ENCODE data around the gene SIRT3.

Gene SIRT3

GRCh38 chr11:212150-213100, 23.7 kb downstream of the SIRT3 start:
- Histone ChIP-seq H3K27me3 (ENCODE audit: insufficient read depth, low read length) (no peaks in the 10 kb centered on the region), H3K4me3 (ENCODE audit: low read length) (no peak overlapping the region), H3K4me1 (ENCODE audit: insufficient read depth, low read length) (peaks cover 18% of the 10 kb centered on the region), H3K9me3 (ENCODE audit: low read length) (no peaks in the 10 kb centered on the region), H3K36me3 (ENCODE audit: insufficient read depth, low read length) (peaks cover 66% of the 10 kb centered on the region), H2AFZ (ENCODE audit: low read depth, low read length) (no peak overlapping the region)

DNA sequence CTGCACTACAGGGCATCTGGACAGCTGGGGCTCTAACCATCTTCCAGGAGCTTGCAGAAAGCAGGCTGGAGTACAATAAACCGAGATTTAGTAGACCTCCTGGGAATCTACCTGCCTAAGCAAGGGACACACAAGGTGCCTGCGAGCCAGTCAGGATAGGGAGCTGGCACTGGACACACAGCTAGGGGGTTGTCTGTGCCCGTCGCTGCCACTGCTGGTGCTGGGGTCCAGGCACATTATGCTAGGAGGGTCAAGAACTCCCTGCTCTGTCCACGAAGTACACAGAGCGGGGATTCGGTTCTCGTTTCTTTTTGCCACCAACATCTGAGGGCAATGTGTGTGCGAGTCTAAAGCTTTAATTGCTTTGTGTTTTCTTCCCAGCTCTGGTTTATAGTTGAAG, 24.4 kb downstream of the SIRT3 start:
- H3K4me1 ChIP-seq (ENCODE audit: insufficient read depth, low read length) = peaks cover 18% of the 10 kb centered on the region
- H3K36me3 ChIP-seq (ENCODE audit: insufficient read depth, low read length) = peaks cover 66% of the 10 kb centered on the region
- H3K9me3 ChIP-seq (ENCODE audit: low read length) = no peaks in the 10 kb centered on the region
- H3K4me3 ChIP-seq (ENCODE audit: low read length) = no peak overlapping the region
- H3K27me3 ChIP-seq (ENCODE audit: insufficient read depth, low read length) = no peaks in the 10 kb centered on the region
- H2AFZ ChIP-seq (ENCODE audit: low read depth, low read length) = no peak overlapping the region

DNA sequence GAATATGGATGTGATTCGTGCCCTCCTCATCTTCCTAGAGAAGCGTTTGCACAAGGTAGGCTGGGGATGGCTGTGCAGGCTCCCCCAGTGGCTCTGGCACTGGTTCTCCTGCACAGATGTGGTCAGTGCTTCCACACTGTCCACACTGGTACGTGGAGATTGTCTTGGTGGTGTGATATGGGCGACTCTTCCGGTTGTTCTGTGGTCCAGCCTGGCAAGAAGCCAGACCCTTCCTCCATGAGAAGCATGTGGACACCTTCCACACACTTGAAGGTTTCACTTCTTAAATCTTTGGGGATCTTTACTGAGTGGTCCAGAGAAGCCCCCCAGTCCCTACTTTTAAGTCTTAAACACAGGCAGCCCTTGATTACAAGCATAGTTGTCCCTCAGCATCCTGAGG, 24.8 kb downstream of the SIRT3 start:
- no peak overlapping the region for H2AFZ ChIP-seq (ENCODE audit: low read depth, low read length)
- H3K36me3 ChIP-seq (ENCODE audit: insufficient read depth, low read length) = peaks cover 62% of the 10 kb centered on the region
- H3K4me3 ChIP-seq (ENCODE audit: low read length) = no peak overlapping the region
- no peaks in the 10 kb centered on the region for H3K27me3 ChIP-seq (ENCODE audit: insufficient read depth, low read length)
- H3K4me1 ChIP-seq (ENCODE audit: insufficient read depth, low read length) = peaks cover 21% of the 10 kb centered on the region
- no peaks in the 10 kb centered on the region for H3K9me3 ChIP-seq (ENCODE audit: low read length)

- H3K9me3 ChIP-seq (ENCODE audit: low read length) = no peaks in the 10 kb centered on the region
- no peaks in the 10 kb centered on the region for H3K27me3 ChIP-seq (ENCODE audit: insufficient read depth, low read length)
- H2AFZ ChIP-seq (ENCODE audit: low read depth, low read length) = no peak overlapping the region
- H3K4me3 ChIP-seq (ENCODE audit: low read length) = no peak overlapping the region
- peaks cover 26% of the 10 kb centered on the region for H3K4me1 ChIP-seq (ENCODE audit: insufficient read depth, low read length)
- peaks cover 60% of the 10 kb centered on the region for H3K36me3 ChIP-seq (ENCODE audit: insufficient read depth, low read length)
These were observed 25.4 kb downstream of the SIRT3 start for GRCh38 chr11:210803-211180.

GRCh38 chr11:210122-210802, 25.9 kb downstream of the SIRT3 start:
- Histone ChIP-seq H3K4me3 (ENCODE audit: low read length) (peak overlapping the region; percentile 60), H3K4me1 (ENCODE audit: insufficient read depth, low read length) (peaks cover 28% of the 10 kb centered on the region), H3K36me3 (ENCODE audit: insufficient read depth, low read length) (peaks cover 60% of the 10 kb centered on the region), H3K9me3 (ENCODE audit: low read length) (no peaks in the 10 kb centered on the region), H3K27me3 (ENCODE audit: insufficient read depth, low read length) (no peaks in the 10 kb centered on the region), H2AFZ (ENCODE audit: low read depth, low read length) (no peak overlapping the region)

GRCh38 chr11:209275-210121, 26.6 kb downstream of the SIRT3 start:
- peaks cover 28% of the 10 kb centered on the region for H3K4me1 ChIP-seq (ENCODE audit: insufficient read depth, low read length)
- peaks cover 60% of the 10 kb centered on the region for H3K36me3 ChIP-seq (ENCODE audit: insufficient read depth, low read length)
- peak overlapping the region; percentile 60 for H3K4me3 ChIP-seq (ENCODE audit: low read length)
- H3K27me3 ChIP-seq (ENCODE audit: insufficient read depth, low read length) = no peaks in the 10 kb centered on the region
- no peaks in the 10 kb centered on the region for H3K9me3 ChIP-seq (ENCODE audit: low read length)
- H2AFZ ChIP-seq (ENCODE audit: low read depth, low read length) = no peak overlapping the region

GRCh38 chr11:208917-209260, 27.3 kb downstream of the SIRT3 start:
- H3K4me1 ChIP-seq (ENCODE audit: insufficient read depth, low read length) = peaks cover 28% of the 10 kb centered on the region
- H3K36me3 ChIP-seq (ENCODE audit: insufficient read depth, low read length) = peaks cover 60% of the 10 kb centered on the region
- H3K27me3 ChIP-seq (ENCODE audit: insufficient read depth, low read length) = no peaks in the 10 kb centered on the region
- no peak overlapping the region for H2AFZ ChIP-seq (ENCODE audit: low read depth, low read length)
- H3K4me3 ChIP-seq (ENCODE audit: low read length) = peak overlapping the region; percentile 60
- H3K9me3 ChIP-seq (ENCODE audit: low read length) = no peaks in the 10 kb centered on the region

DNA sequence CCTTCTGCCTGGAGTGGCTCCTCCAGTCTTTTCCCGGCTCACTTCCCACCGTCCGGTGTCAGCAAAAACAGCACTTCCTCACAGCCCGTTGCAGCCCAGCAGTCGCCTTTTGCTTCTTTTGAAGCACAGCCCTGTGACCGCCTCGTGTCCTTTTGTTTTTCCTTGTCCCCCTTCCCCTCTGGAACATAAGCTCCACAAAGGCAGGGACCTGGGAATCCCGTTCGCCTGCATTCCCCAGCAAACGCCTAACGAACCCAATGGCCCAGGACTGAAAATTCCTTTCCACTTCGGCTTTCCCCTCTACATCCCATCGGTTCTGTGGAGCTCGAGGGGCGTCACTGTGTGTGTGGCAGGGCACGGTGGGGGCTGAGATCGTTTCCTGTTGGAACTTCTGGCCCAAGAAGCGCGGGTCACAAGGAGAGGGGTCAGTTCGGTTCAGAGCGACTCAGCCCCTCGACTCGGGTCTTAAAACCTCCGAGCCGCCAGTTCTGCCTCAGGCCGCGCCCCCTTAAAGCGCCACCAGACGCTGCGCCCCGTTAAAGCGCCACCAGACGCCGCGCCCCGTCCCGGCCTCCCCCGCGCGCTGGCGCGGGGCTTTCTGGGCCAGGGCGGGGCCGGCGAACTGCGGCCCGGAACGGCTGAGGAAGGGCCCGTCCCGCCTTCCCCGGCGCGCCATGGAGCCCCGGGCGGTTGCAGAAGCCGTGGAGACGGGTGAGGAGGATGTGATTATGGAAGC, 27.8 kb downstream of the SIRT3 start:
- Histone ChIP-seq H3K9me3 (ENCODE audit: low read length) (no peaks in the 10 kb centered on the region), H3K27me3 (ENCODE audit: insufficient read depth, low read length) (no peaks in the 10 kb centered on the region), H3K4me3 (ENCODE audit: low read length) (peak overlapping the region; percentile 60), H3K4me1 (ENCODE audit: insufficient read depth, low read length) (peaks cover 28% of the 10 kb centered on the region), H2AFZ (ENCODE audit: low read depth, low read length) (no peak overlapping the region), H3K36me3 (ENCODE audit: insufficient read depth, low read length) (peaks cover 60% of the 10 kb centered on the region)

- Histone ChIP-seq H3K27me3 (ENCODE audit: insufficient read depth, low read length) (no peaks in the 10 kb centered on the region), H3K4me3 (ENCODE audit: low read length) (peak overlapping the region; percentile 60), H3K9me3 (ENCODE audit: low read length) (no peaks in the 10 kb centered on the region), H3K4me1 (ENCODE audit: insufficient read depth, low read length) (peaks cover 28% of the 10 kb centered on the region), H3K36me3 (ENCODE audit: insufficient read depth, low read length) (peaks cover 55% of the 10 kb centered on the region), H2AFZ (ENCODE audit: low read depth, low read length) (no peak overlapping the region)
These were observed 28.3 kb downstream of the SIRT3 start for GRCh38 chr11:207863-208180.

DNA sequence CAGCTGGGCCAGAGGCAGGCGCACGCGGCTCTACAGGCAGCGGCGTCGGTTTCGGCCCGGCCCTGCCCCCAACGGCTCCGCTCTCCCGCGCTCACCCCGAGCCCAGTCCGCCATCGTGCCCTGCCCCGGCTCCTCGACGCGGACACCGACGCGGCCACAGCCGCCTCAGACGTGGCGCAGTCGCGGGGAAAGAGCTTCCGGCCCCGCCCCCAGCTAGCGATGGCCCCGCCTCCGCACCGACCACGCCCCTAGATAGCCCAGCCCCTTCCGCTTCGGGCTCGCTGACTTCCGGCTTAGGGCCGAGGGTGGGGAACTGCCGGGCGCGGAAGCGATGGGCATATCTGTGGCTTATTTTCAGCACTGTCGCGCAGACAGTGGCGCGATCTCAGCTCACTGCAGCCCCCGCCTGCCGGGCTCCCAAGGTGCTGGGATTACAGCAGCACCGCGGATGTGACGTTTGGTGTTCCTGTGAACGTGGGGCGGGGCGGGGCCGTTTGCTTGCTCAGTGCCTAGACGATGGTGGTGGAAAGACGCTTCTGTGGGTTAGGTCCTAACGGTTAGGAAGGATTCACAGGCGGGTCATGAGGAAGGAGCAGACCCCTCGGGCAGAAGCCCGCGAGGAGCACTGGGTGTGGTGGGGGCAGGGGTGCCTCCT, 28.8 kb downstream of the SIRT3 start, which contains the start of the genes BET1L and RIC8A:
Gene BET1L (minus strand): TSS at position 192 of the 655 bp plus-strand sequence. CDS start 78 bp downstream, at position 114.
Gene RIC8A (plus strand): TSS at position 501 of the 655 bp plus-strand sequence. CDS start 1,147 bp downstream, outside the sequence.
- peaks cover 50% of the 10 kb centered on the region for H3K36me3 ChIP-seq (ENCODE audit: insufficient read depth, low read length)
- H2AFZ ChIP-seq (ENCODE audit: low read depth, low read length) = no peak within 1 kb of the TSS
- H3K4me3 ChIP-seq (ENCODE audit: low read length) = peak within 1 kb of the TSS; percentile 60
- peaks cover 28% of the 10 kb centered on the region for H3K4me1 ChIP-seq (ENCODE audit: insufficient read depth, low read length)
- no peaks in the 10 kb centered on the region for H3K9me3 ChIP-seq (ENCODE audit: low read length)
- no peaks in the 10 kb centered on the region for H3K27me3 ChIP-seq (ENCODE audit: insufficient read depth, low read length)

DNA sequence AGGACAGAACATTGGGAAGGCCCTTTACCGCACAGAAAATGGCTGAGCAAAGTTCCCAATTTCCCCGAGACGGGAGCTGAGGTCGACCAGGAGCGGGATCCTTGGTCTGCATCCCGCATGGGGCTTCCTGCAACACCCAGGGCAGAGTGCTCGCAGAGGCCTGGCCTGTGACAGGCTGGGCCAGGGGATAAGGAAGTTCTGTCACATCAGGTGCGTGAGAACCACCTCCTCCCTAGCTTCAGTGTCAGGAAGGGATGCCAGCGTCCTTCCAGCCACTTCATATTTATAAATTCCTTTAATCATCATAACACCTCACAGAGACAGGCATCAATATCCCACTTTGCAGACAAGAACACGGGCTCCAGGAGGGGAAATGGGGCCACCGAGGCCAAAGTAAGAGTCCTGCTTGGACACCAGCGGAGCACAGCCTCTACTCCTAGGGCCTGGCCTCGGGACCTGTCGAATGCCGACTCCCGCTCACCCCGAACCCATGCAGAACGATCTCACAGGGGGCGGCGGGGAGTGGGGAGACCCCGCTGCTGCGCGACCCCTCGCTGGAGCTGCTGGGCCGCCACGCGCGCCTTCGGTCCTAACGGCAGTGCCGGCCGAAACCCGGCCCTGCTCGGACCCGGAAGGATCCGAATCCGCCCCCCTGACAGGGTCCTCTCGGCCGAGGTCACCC, 29.5 kb downstream of the SIRT3 start:
- no peaks in the 10 kb centered on the region for H3K27me3 ChIP-seq (ENCODE audit: insufficient read depth, low read length)
- no peaks in the 10 kb centered on the region for H3K9me3 ChIP-seq (ENCODE audit: low read length)
- H3K36me3 ChIP-seq (ENCODE audit: insufficient read depth, low read length) = peaks cover 44% of the 10 kb centered on the region
- H2AFZ ChIP-seq (ENCODE audit: low read depth, low read length) = no peak overlapping the region
- H3K4me3 ChIP-seq (ENCODE audit: low read length) = peak overlapping the region; percentile 60
- H3K4me1 ChIP-seq (ENCODE audit: insufficient read depth, low read length) = peaks cover 28% of the 10 kb centered on the region
